Right lobe of liver (tissue), 6 donors: ENCODE data around the gene RAB3GAP1. TPM values are rescaled to one million over a fixed set of nuclear protein-coding genes. Genes with fewer than 3 reads are reported as not detected.

ENCODE experiments used
- ATAC-seq, 4 donors: fragments of 200-7000 bp; cut with Tn5 transposase; one replicate each; pipeline ENCODE4 v1.9.1; 2020; ENCODE audit warnings: mild to moderate bottlenecking in 4 of 4, moderate library complexity in 4 of 4
- DNase-seq, 3 donors: peaks; one replicate each; pipeline ENCODE4 v3.0.0-alpha.2; 2020
- H3K27ac ChIP-seq, 3 donors: fragments of 200-600 bp; one replicate each; pipeline ENCODE4 v1.8.0; 2022
- H3K27me3 ChIP-seq, 2 donors: fragments of 200-600 bp; one replicate each; pipeline ENCODE4 v1.8.0; 2022
- H3K36me3 ChIP-seq, 4 donors: fragments of 200-600 bp; sonication (generic) in 1 of 4; one replicate each; pipeline versions ENCODE4 v1.5.1 to v1.8.0; 2017 to 2022; ENCODE audit warnings: control low read depth in 1 of 4
- H3K4me1 ChIP-seq, 4 donors: fragments of 200-600 bp; sonication (generic) in 1 of 4; one replicate each; pipeline versions ENCODE4 v1.5.1 to v1.8.0; 2017 to 2022; ENCODE audit warnings: control low read depth in 1 of 4
- H3K4me3 ChIP-seq, 3 donors: fragments of 200-600 bp; one replicate each; pipeline ENCODE4 v1.8.0; 2022
- H3K9me3 ChIP-seq, 4 donors: fragments of 200-600 bp; sonication (generic) in 1 of 4; one replicate each; pipeline versions ENCODE4 v1.5.1 to v1.8.0; 2017 to 2022; ENCODE audit warnings: control low read depth in 1 of 4
- CTCF ChIP-seq, 4 donors: fragments of 200-600 bp in 3 of 4; fragments of 450-650 bp in 1 of 4; IDR thresholded peaks; one replicate each; pipeline versions ENCODE4 v1.5.1 to v1.8.0; 2016 to 2022; ENCODE audit warnings: antibody characterized with exemption in 4 of 4, mild to moderate bottlenecking in 2 of 4
- POLR2A ChIP-seq: fragments of 450-650 bp; IDR thresholded peaks from one replicate; pipeline ENCODE4 v1.6.1; 2017; ENCODE audit warnings: antibody characterized with exemption, mild to moderate bottlenecking
- WGBS: methylation state at CpG from one replicate; pipeline ENCODE4 v1.1.6; 2018; ENCODE audit warnings: low coverage, low lambda C conversion rate; ENCODE audit not compliant: insufficient coverage; ENCODE audit errors: missing lambda C conversion rate; 5-methylcytosine and 5-hydroxymethylcytosine counted together
- intact Hi-C, 2 donors: fragments of 100-400 bp; cut with DNase I; formaldehyde crosslinking; loops; one replicate each; pipeline versions ENCODE4 v1.11.2 to v1.14.1; 2022
- total RNA-seq, 6 experiments: library from RNA; depleted of rRNA in 2 of 6; stranded (reverse); fragments of >200 nt in 2 of 6; fragmentation: NEBNext Ultra II Directional in 3 of 6; extraction: Animal tissue kit (Norgen Biotek cat#: 25700) in 3 of 6; gene quantifications; one replicate each; pipeline versions ENCODE4 v1.1.0 to v1.2.4, GENCODE V29; 2016 to 2023
- donor health status: DM: no; HTN: yes; CAD: no.
- donor health status: DM: no; HTN: no; CAD: no.
- donor health status: DM: no; HTN: no; CAD: no.
- donor health status: DM: no; HTN: yes; CAD: no.
- donor health status: DM: no; HTN: yes; CAD: no.

The RAB3GAP1 gene
- total RNA-seq, 6 experiments from 2014 or later: 13.9 to 17.8 (median 15.9) TPM

DNA sequence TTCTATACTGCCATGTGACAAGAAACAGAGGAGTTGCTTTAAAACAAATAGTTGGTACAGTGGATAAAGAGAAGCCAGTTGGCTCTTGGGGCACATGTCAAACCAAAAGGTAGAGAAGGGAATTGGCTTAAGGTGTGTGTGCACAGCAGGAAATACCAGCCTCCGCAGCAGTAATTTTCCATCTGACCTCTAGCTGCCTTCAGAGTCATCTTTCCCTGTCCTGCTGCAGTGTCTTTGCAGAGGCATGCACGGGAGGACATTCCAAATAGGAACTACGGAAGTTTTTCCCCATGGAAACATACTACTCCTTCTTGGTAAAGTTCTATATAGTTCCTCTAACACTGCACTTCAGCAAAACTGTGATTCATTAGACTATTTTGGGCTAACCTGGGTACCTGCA, 99.5 kb downstream of the RAB3GAP1 start:
- no peak overlapping the region for H3K27ac ChIP-seq
- no peak overlapping the region for H3K4me3 ChIP-seq
- TF ChIP-seq CTCF (IDR thresholded peaks at IDR 0.05) (no peak), POLR2A (no peak)
- no peaks in the 10 kb centered on the region for H3K27me3 ChIP-seq
- DNase-seq (no peak), ATAC-seq (no peak)
- peaks cover 0 to 6% (median 0%) of the 10 kb centered on the region in 4 donors for H3K4me1 ChIP-seq
- peaks cover 0 to 41% (median 9%) of the 10 kb centered on the region in 4 donors for H3K36me3 ChIP-seq
- intact Hi-C loops: no loop called here
- H3K9me3 ChIP-seq: no peaks in the 10 kb centered on the region
- 80% methylated on average over 2 of the region's 3 CpGs for WGBS

DNA sequence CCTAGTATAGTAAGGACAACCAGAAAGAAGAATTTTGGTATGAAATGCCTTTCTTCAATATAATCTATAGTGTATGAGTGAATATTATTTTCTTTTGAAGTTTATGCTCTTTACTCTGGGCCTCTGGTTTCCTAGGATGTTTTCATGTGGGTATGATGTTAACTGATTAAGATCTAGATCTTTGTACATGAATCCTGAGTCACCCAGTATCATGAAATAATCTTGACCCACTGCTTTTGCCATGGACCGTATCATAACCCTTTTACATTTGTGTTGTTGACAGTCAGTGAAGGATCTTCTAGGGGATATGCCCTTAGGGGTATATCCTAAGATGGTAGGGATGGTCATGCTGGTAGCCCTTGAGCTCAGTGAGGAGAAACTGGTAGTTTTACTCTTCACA, 100.3 kb downstream of the RAB3GAP1 start:
- Histone ChIP-seq H3K9me3 (no peaks in the 10 kb centered on the region), H3K4me1 (peaks cover 0 to 6% (median 0%) of the 10 kb centered on the region in 4 donors), H3K4me3 (no peak overlapping the region), H3K36me3 (peaks cover 0 to 45% (median 9%) of the 10 kb centered on the region in 4 donors), H3K27me3 (no peaks in the 10 kb centered on the region), H3K27ac (no peak overlapping the region)
- intact Hi-C loops: no loop called here
- no peak for TF ChIP-seq POLR2A
- TF ChIP-seq CTCF (IDR thresholded peaks at IDR 0.05): no peak
- DNase-seq (no peak), ATAC-seq (no peak)
- no CpG with 5 or more reads among the region's 1 CpG for WGBS

DNA sequence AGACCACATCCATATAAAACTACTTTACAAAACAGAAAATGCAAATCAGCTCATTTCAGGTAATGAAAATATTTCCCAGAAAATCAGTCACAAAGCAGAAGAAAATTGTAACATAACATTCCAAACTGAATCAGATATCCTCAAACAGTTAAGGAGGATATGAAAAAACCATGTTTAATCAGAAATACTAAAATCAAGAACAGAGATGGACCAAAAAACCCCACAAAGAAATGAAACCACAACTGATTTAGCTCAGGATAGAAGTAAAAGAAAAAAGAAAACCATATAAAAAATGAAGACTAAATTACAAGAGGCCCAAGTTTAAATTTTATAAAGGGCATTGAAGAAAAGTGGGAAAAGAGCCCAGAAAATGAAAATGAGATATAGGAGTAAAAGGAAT, 102.9 kb downstream of the RAB3GAP1 start:
- intact Hi-C loops: no loop called here
- H3K4me3 ChIP-seq: no peak overlapping the region
- H3K4me1 ChIP-seq: peaks cover 0 to 6% (median 0%) of the 10 kb centered on the region in 4 donors
- ATAC-seq: no peak
- H3K9me3 ChIP-seq: no peaks in the 10 kb centered on the region
- peaks cover 0 to 45% (median 9%) of the 10 kb centered on the region in 4 donors for H3K36me3 ChIP-seq
- no peak for DNase-seq
- no peak overlapping the region for H3K27ac ChIP-seq
- no peak for TF ChIP-seq CTCF (IDR thresholded peaks at IDR 0.05)
- TF ChIP-seq POLR2A: no peak
- no peaks in the 10 kb centered on the region for H3K27me3 ChIP-seq

- no peaks in the 10 kb centered on the region for H3K4me1 ChIP-seq
- no peak for TF ChIP-seq CTCF (IDR thresholded peaks at IDR 0.05)
- no peak for TF ChIP-seq POLR2A
- WGBS: 91% methylated on average over 3 of the region's 3 CpGs
- ATAC-seq: no peak
- H3K4me3 ChIP-seq: no peak overlapping the region
- no peaks in the 10 kb centered on the region for H3K27me3 ChIP-seq
- no peak for DNase-seq
- H3K27ac ChIP-seq: no peak overlapping the region
- intact Hi-C loops: no loop called here
- peaks cover 0 to 37% (median 12%) of the 10 kb centered on the region in 4 donors for H3K36me3 ChIP-seq
- no peaks in the 10 kb centered on the region for H3K9me3 ChIP-seq
These were observed 105.8 kb downstream of the RAB3GAP1 start for GRCh38 chr2:135157856-135158255.

DNA sequence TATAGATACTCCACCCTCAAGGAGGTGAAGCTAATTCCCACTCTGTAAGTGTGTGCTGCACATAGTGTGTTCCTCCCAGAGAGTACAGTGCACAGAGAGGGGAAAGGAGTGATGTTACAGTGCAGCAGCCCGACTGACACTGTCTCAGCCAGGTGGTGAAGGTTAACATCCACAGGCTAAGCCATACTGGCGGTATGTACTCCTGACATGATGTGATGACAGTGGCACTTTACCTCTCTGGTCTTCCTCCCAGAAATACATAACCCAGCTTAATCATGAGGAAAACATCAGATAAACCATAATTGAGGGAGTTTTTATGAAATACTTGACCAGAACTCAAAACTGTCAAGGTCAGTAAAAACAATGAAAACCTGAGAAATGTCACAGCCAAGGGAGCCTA, 107.1 kb downstream of the RAB3GAP1 start:
- no peaks in the 10 kb centered on the region for H3K4me1 ChIP-seq
- no peak overlapping the region for H3K4me3 ChIP-seq
- TF ChIP-seq POLR2A: no peak
- TF ChIP-seq CTCF (IDR thresholded peaks at IDR 0.05): no peak
- WGBS: no CpG with 5 or more reads among the region's 2 CpGs
- ATAC-seq (no peak), DNase-seq (no peak)
- H3K27ac ChIP-seq: no peak overlapping the region
- H3K27me3 ChIP-seq: no peaks in the 10 kb centered on the region
- intact Hi-C loops: no loop called here
- H3K9me3 ChIP-seq: no peaks in the 10 kb centered on the region
- H3K36me3 ChIP-seq: peaks cover 0 to 39% (median 10%) of the 10 kb centered on the region in 4 donors
